ENCODE data around the gene ZNF57.
"Not testable (repeated sequence)": the region's sequence is repeated elsewhere in the genome, so short reads cannot be mapped to it uniquely, and the experiment has no call there.

ZNF57 gene

DNA sequence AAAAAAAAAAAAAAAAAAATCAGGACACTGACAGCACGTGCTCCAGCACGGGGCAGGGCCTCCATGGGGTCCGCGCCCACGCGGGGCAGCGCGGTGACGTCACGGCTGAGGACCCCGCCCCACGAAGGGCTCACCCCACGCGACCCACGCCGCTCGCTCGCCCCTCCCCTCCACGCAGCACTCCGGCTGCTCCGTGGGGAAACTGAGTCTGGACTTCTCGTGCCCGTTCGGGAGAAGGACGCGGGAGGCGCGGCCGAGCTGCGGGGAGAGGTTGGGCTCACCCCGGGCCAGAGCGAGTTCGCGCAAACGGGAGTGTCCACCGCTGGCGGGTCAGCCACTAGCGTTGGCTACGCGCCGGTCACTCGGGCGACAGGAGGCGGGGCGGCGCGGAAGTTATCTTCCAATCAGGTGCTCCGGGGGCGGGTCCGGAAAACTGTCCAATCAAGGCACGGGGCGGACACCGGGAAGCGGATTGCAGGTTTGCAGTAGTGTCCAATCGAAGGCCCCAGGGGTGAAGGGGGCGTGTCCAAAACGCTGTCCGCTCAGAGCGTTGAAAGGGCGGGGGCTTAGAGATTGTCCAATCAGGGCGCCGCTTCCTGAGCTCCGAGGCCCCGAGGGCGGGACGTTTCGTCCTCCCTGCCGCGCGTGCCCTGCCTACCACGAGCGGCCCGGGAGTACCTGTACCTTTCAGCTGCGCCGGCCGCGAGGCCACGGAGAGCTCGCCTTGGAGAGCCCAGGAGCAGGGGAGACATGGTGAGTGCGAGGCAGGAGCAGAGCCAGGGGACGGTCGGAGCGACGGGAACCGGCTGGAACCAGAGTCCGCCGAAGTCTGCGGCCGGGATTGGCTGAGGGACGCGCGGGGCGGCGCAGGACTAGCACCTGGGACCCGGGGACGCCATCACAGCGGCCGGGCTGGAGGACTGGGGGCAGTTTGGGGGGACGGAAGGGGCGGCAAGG, at the start of gene ZNF57:
Gene ZNF57 (plus strand): TSS at position 633 of the 957 bp plus-strand sequence. CDS start 118 bp downstream, at position 751.
- peak; percentile 99 for DNase-seq (ENCODE audit: low spot score)

- no peak for DNase-seq (ENCODE audit: low spot score)
Observed at GRCh38 chr19:2852598-2852997, 48.1 kb upstream of the ZNF57 start.

- no peak for DNase-seq (ENCODE audit: low spot score)
Observed at GRCh38 chr19:2853015-2853606, 47.6 kb upstream of the ZNF57 start.

DNA sequence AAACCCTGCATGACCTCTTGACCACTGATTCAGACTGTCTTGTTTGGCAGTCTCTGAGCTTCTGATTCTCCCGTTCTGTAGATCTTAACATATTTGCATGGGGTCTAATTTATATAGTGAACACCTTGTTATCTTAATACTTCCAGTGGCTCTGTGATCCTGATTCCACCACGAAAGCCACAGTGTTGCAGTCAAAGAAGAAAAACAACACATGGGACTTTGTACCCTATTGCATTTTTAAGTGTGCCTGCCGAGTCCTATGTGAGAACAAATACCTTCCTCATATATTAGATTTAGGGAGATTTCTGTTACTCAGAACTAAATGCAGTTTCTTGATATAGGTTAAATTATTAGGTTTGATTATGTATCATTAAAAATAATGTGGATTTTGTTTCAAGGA, 45.9 kb upstream of the ZNF57 start:
- DNase-seq (ENCODE audit: low spot score): no peak

DNA sequence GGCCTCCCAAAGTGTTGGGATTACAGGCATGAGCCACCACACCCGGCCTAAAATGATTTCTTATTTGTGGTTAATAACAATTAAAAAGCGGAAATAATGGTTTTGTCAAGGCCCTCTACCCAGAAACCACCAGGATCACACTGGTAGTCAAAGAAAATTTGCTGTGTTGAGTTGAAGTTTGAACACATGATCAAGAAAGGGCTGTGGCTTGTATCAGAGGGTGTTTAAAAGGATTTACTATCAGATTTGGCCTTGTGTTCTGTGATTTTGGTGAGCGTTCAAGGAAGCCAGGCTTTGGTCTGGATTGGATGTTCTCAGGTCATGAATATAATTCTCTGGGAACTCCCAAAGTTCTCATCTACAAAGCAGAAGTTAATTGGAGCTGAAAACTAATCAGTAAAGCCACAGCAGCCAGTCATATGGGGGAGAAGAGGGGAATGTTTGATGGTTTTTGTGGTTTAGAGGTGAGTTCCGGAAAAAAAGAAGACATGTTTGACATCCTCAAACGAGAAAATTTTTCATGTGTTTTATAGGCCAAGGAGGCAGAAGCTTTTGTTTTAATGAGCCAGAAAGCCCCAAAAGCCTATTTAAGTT, 44.2 kb upstream of the ZNF57 start:
- DNase-seq (ENCODE audit: low spot score): no peak

GRCh38 chr19:2858864-2859263, 41.9 kb upstream of the ZNF57 start:
- DNase-seq (ENCODE audit: low spot score): no peak

DNA sequence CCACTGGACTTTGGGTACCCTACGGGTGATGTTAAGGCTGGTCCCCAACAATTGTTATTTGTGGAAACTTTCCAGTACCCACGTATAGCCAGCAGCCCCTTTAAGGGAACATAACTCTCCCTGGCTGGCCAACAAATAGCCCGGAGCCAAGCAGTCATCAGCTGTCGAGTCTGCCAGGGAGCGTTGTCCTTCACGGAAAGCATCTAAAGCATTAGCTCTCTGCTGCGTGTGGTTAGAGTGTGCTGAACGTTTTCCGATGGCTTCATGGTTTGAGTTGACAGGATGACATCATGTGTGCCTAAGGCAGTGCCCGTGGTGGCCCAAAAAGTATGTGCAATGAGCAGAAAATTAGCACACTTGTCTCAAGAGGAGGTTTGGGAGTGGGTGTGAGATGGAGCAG, 36.9 kb upstream of the ZNF57 start:
- DNase-seq (ENCODE audit: low spot score): no peak

GRCh38 chr19:2865334-2866100, 35.2 kb upstream of the ZNF57 start:
- no peak for DNase-seq (ENCODE audit: low spot score)

- no peak for DNase-seq (ENCODE audit: low spot score)
Observed at GRCh38 chr19:2866495-2867024, 34.2 kb upstream of the ZNF57 start.

GRCh38 chr19:2867025-2867991, 33.4 kb upstream of the ZNF57 start, which contains the start of gene ZNF556:
TSS of gene ZNF556 (plus strand) at chr19:2867335. CDS start at chr19:2867422, 87 bp downstream.
- DNase-seq (ENCODE audit: low spot score): no peak

DNA sequence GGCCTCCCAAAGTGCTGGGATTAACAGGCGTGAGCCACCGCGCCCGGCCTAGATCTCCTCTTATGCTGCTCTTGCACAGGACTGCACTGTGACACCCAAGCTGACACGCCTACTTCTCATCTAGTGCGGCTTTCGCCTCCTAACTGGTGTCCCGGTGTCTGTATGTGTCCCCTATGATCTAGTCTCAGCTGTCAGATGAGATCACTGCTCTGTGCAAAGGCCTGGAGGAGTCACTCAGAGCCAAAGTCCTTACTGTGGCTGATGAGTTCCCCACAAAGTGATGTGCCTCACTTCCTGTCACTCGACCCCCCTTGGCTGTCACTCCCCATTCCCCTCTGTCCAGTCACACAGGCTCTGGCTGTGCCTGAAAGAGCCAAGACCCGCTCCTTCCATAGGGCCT, 31.1 kb upstream of the ZNF57 start:
- no peak for DNase-seq (ENCODE audit: low spot score)

DNA sequence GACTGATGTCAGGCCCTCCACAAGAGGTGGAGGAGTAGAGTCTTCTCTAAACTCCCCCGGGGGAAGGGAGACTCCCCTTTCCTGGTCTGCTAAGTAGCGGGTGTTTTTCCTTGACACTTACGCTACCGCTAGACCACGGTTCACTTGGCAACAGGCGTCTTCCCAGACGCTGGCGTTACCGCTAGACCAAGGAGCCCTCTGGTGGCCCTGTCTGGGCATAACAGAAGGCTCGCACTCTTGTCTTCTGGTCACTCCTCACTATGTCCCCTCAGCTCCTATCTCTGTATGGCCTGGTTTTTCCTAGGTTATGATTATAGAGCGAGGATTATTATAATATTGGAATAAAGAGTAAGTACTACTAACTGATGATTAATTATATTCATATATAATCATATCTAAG, 28.6 kb upstream of the ZNF57 start:
- not testable (repeated sequence) for DNase-seq (ENCODE audit: low spot score)

GRCh38 chr19:2877398-2878331, 23.1 kb upstream of the ZNF57 start:
- no peak for DNase-seq (ENCODE audit: low spot score)

DNA sequence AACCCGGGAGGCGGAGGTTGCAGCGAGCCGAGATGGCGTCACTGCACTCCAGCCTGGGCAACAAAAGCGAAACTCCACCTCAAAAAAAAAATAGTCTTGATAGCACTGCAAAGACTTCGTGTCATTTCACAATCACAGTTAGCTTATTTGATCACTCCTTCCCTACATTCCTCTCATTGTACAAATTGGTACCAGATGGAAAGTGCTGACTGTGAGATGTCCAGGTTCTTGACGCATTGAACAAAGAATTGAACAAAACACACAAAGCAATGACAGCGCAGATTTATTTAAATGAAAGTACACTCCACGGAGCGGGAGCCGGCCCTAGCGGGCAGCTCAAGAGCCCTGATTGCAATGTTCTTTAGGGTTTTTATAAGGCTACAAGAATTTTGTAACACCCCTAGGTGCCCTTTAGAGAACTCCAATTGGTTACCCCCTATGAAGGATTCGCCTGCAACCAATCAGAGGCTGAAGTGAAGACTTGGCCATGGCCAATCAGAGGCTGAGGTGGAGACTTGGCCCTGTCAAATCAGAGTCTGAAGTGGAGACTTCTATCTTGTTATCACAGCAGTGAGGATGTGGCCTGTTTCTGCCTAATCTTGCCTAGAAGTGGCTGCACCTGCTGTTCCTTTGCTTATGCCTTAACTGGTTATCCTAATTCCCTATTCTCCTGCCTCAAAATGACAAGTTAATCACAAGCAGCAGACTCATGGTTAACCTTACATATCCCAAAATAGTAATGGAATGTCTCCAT, 16.9 kb upstream of the ZNF57 start:
- no peak for DNase-seq (ENCODE audit: low spot score)

GRCh38 chr19:2885736-2886135, 15.0 kb upstream of the ZNF57 start:
- DNase-seq (ENCODE audit: low spot score): no peak

GRCh38 chr19:2887391-2887914, 13.3 kb upstream of the ZNF57 start:
- no peak for DNase-seq (ENCODE audit: low spot score)

GRCh38 chr19:2888731-2889224, 11.9 kb upstream of the ZNF57 start:
- no peak for DNase-seq (ENCODE audit: low spot score)

DNA sequence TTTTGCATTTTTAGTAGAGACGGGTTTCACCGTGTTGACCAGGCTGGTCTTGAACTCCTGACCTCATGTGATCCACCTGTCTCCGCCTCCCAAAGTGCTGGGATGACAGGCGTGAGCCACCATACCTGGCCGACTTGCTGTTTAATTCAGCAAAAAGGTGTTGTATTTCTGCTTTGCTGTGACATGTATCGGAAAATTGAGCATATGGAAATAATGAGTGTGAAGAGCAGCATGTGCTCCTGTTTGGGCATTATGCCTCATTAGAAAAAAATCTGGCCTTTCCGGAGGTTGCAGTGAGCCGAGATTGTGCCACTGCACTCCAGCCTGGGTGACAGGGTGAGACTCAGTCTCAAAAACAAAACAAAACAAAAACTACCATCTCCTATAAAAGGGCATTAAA, 10.2 kb upstream of the ZNF57 start:
- not testable (repeated sequence) for DNase-seq (ENCODE audit: low spot score)

Data from ecto neural progenitor cell (in vitro differentiated cells).